Endodermal cell (in vitro differentiated cells): ENCODE measurements around the gene SPTB. TPM values are rescaled to one million over a fixed set of nuclear protein-coding genes. Genes with fewer than 3 reads are reported as not detected.

Experiments
- DNase-seq: peaks from one replicate; pipeline ENCODE4 v3.0.0-alpha.2; 2017
- H3K27ac ChIP-seq: 2 replicates; pipeline ENCODE4 v1.5.1; 2013; ENCODE audit warnings: mild to moderate bottlenecking, low read depth, low read length, moderate library complexity
- H3K27me3 ChIP-seq: 2 replicates; pipeline ENCODE4 v1.6.1; 2013; ENCODE audit warnings: mild to moderate bottlenecking, low read length, moderate library complexity; ENCODE audit not compliant: insufficient read depth, control insufficient read depth, poor library complexity, severe bottlenecking
- H3K36me3 ChIP-seq: 2 replicates; pipeline ENCODE4 v1.7.0; 2013; ENCODE audit warnings: mild to moderate bottlenecking, low read length, moderate library complexity; ENCODE audit not compliant: control insufficient read depth, insufficient read depth
- H3K4me1 ChIP-seq: one replicate; pipeline ENCODE4 v1.7.0; 2013; ENCODE audit warnings: low read length; ENCODE audit not compliant: control insufficient read depth, insufficient read depth
- H3K4me3 ChIP-seq: 2 replicates; pipeline ENCODE4 v1.5.1; 2013; ENCODE audit warnings: mild to moderate bottlenecking, low read length, moderate library complexity
- H3K9ac ChIP-seq: 2 replicates; pipeline ENCODE4 v1.6.1; 2013; ENCODE audit warnings: mild to moderate bottlenecking, low read length, moderate library complexity; ENCODE audit not compliant: poor library complexity, severe bottlenecking; ENCODE audit errors: extremely low read depth
- H3K9me3 ChIP-seq: 2 replicates; pipeline ENCODE4 v1.6.1; 2013; ENCODE audit warnings: mild to moderate bottlenecking, low read length, moderate library complexity; ENCODE audit not compliant: control insufficient read depth
- H3K27ac Mint-ChIP-seq: 2 replicates; pipeline ENCODE4 v1.8.0; 2020; ENCODE audit warnings: mixed read lengths
- H3K27me3 Mint-ChIP-seq: 2 replicates; pipeline ENCODE4 v1.8.0; 2021; ENCODE audit warnings: mild to moderate bottlenecking, mixed read lengths; ENCODE audit not compliant: insufficient read depth
- H3K36me3 Mint-ChIP-seq: 2 replicates; pipeline ENCODE4 v1.8.0; 2020; ENCODE audit warnings: low read depth, mixed read lengths
- H3K4me1 Mint-ChIP-seq: 2 replicates; pipeline ENCODE4 v1.8.0; 2020; ENCODE audit warnings: mixed read lengths
- H3K4me3 Mint-ChIP-seq: 2 replicates; pipeline ENCODE4 v1.8.0; 2020; ENCODE audit warnings: mild to moderate bottlenecking, moderate library complexity, mixed read lengths
- H3K9me3 Mint-ChIP-seq: 2 replicates; pipeline ENCODE4 v1.8.0; 2020; ENCODE audit warnings: mild to moderate bottlenecking, mixed read lengths
- CTCF ChIP-seq: fragments of 200-600 bp; sonication (generic); conservative IDR thresholded peaks from 2 replicates; pipeline ENCODE4 v1.5.0; 2021; ENCODE audit warnings: antibody characterized with exemption, mild to moderate bottlenecking
- WGBS, 2 experiments: methylation state at CpG; one replicate each; pipeline versions ENCODE4 v1.1.5 to v1.1.7; 2013; ENCODE audit warnings: missing lambda C conversion rate in 2 of 2, mixed read lengths in 1 of 2; ENCODE audit not compliant: insufficient coverage in 1 of 2, insufficient read length in 1 of 2; 5-methylcytosine and 5-hydroxymethylcytosine counted together
- total RNA-seq, 2 donors: library from RNA; stranded (reverse); fragmentation: NEBNext Ultra II Directional in 1 of 2; extraction: Animal tissue kit (Norgen Biotek cat#: 25700) in 1 of 2; gene quantifications; 2 replicates in 1 of 2; 3 replicates in 1 of 2; pipeline ENCODE4 v1.2.1, GENCODE V29; 2021

SPTB gene
- total RNA-seq, 2 donors from 2014 or later = 0.77 to 1.4 TPM

- peaks cover 21% of the 10 kb centered on the region for H3K36me3 ChIP-seq
- H3K9ac ChIP-seq = no peak overlapping the region
- WGBS, 2 experiments = 91% methylated on average over 6 of the region's 6 CpGs
- Mint-ChIP-seq H3K27me3 (no peaks in the 10 kb centered on the region), H3K4me1 (peaks cover 33% of the 10 kb centered on the region), H3K9me3 (no peaks in the 10 kb centered on the region), H3K36me3 (peaks cover 29% of the 10 kb centered on the region), H3K27ac (no peak overlapping the region), H3K4me3 (no peak overlapping the region)
- no peaks in the 10 kb centered on the region for H3K9me3 ChIP-seq
- H3K4me3 ChIP-seq = no peak overlapping the region
- H3K27ac ChIP-seq = no peak overlapping the region
- H3K27me3 ChIP-seq = no peaks in the 10 kb centered on the region
- H3K4me1 ChIP-seq = peaks cover 26% of the 10 kb centered on the region
- no peak for TF ChIP-seq CTCF
- DNase-seq = peak; percentile 30
Observed at GRCh38 chr14:64728106-64728505, 151.6 kb downstream of the SPTB start.

GRCh38 chr14:64727551-64728071 lies 152.1 kb downstream of the SPTB start:
- Mint-ChIP-seq H3K9me3 (no peaks in the 10 kb centered on the region), H3K27ac (no peak overlapping the region), H3K36me3 (peaks cover 27% of the 10 kb centered on the region), H3K4me3 (no peak overlapping the region), H3K27me3 (no peaks in the 10 kb centered on the region), H3K4me1 (peaks cover 33% of the 10 kb centered on the region)
- peak; percentile 34 for DNase-seq
- H3K36me3 ChIP-seq = peaks cover 18% of the 10 kb centered on the region
- no peak overlapping the region for H3K27ac ChIP-seq
- no peaks in the 10 kb centered on the region for H3K27me3 ChIP-seq
- no peak for TF ChIP-seq CTCF
- no peaks in the 10 kb centered on the region for H3K9me3 ChIP-seq
- H3K4me1 ChIP-seq = peaks cover 26% of the 10 kb centered on the region
- no peak overlapping the region for H3K4me3 ChIP-seq
- 94 to 95% methylated on average over 22 of the region's 22 CpGs for WGBS, 2 experiments
- H3K9ac ChIP-seq = no peak overlapping the region

GRCh38 chr14:64726585-64726890 lies 153.2 kb downstream of the SPTB start:
- Mint-ChIP-seq H3K27me3 (peaks cover 2% of the 10 kb centered on the region), H3K4me3 (no peak overlapping the region), H3K9me3 (no peaks in the 10 kb centered on the region), H3K27ac (no peak overlapping the region), H3K4me1 (peaks cover 39% of the 10 kb centered on the region), H3K36me3 (peaks cover 20% of the 10 kb centered on the region)
- no peak overlapping the region for H3K27ac ChIP-seq
- H3K9me3 ChIP-seq = no peaks in the 10 kb centered on the region
- WGBS, 2 experiments = 74% methylated on average over 4 to 5 of the region's 5 CpGs
- peak; percentile 84 for DNase-seq
- TF ChIP-seq CTCF = no peak
- peaks cover 18% of the 10 kb centered on the region for H3K36me3 ChIP-seq
- peaks cover 26% of the 10 kb centered on the region for H3K4me1 ChIP-seq
- H3K9ac ChIP-seq = no peak overlapping the region
- no peak overlapping the region for H3K4me3 ChIP-seq
- H3K27me3 ChIP-seq = no peaks in the 10 kb centered on the region
